Measurements from ENCODE around the gene SNRK.

DNA sequence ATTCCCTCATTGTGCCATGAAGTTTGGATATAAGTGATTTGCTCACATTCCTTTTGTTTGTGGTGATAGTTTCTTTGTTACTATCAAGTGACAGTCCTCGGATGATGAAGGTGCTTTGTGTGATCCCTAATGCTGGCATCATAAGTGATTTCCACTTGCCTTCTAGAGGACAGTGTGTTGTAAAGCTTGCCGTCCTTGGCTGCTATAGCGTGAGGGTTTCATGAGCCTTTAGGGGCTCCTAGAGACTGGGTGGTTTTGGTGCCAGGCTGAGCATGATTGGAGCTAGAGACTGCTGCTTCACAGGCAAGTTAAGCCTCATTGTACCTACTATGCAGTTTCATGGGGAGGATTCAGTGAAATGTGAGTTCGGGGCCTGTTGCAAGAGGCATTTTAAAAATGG is 12.4 kb downstream of the SNRK start:
- TF ChIP-seq, protein P1, sequence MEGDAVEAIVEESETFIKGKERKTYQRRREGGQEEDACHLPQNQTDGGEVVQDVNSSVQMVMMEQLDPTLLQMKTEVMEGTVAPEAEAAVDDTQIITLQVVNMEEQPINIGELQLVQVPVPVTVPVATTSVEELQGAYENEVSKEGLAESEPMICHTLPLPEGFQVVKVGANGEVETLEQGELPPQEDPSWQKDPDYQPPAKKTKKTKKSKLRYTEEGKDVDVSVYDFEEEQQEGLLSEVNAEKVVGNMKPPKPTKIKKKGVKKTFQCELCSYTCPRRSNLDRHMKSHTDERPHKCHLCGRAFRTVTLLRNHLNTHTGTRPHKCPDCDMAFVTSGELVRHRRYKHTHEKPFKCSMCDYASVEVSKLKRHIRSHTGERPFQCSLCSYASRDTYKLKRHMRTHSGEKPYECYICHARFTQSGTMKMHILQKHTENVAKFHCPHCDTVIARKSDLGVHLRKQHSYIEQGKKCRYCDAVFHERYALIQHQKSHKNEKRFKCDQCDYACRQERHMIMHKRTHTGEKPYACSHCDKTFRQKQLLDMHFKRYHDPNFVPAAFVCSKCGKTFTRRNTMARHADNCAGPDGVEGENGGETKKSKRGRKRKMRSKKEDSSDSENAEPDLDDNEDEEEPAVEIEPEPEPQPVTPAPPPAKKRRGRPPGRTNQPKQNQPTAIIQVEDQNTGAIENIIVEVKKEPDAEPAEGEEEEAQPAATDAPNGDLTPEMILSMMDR (IDR thresholded peaks at IDR 0.05), result no peak
- no peak for TF ChIP-seq POLR2A (IDR thresholded peaks at IDR 0.05)

Data from heart left ventricle (tissue), 13 donors.